ENCODE data around the gene BMPER.
A peak's percentile ranks its signal among the peaks of the same experiment; 100 is the strongest.

The BMPER gene

GRCh38 chr7:34013421-34013820 lies 108.1 kb downstream of the BMPER start:
- H3K4me3 ChIP-seq (ENCODE audit: low read length) = no peak overlapping the region
- TF ChIP-seq, protein P1, sequence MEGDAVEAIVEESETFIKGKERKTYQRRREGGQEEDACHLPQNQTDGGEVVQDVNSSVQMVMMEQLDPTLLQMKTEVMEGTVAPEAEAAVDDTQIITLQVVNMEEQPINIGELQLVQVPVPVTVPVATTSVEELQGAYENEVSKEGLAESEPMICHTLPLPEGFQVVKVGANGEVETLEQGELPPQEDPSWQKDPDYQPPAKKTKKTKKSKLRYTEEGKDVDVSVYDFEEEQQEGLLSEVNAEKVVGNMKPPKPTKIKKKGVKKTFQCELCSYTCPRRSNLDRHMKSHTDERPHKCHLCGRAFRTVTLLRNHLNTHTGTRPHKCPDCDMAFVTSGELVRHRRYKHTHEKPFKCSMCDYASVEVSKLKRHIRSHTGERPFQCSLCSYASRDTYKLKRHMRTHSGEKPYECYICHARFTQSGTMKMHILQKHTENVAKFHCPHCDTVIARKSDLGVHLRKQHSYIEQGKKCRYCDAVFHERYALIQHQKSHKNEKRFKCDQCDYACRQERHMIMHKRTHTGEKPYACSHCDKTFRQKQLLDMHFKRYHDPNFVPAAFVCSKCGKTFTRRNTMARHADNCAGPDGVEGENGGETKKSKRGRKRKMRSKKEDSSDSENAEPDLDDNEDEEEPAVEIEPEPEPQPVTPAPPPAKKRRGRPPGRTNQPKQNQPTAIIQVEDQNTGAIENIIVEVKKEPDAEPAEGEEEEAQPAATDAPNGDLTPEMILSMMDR (IDR thresholded peaks at IDR 0.05; ENCODE audit: insufficient read depth, low read depth, low read length, missing control alignments) = no peak
- DNase-seq (ENCODE audit: low read depth) = no peak

DNA sequence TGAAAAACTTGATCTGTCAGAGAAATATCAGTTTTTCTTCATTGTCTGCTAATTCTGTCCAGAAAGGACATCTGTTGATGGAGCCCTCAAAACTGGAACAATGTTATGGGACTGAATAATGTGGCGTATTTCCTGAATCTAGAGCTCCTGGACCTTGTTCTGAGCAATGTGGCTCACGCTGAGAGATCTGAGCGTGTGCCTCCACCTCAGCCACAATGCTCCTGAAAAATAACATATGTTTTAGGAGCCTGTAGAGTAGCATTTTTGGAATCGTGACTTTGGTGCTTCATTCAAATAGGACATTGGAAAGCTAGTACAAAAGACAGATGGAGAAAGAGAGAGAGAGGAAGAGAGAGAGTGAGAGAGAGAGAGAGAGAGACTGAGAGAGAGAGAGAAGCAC lies 110.3 kb downstream of the BMPER start:
- no peak overlapping the region for H3K4me3 ChIP-seq (ENCODE audit: low read length)
- no peak for DNase-seq (ENCODE audit: low read depth)
- TF ChIP-seq, protein P1 (IDR thresholded peaks at IDR 0.05; ENCODE audit: insufficient read depth, low read depth, low read length, missing control alignments) = no peak

DNA sequence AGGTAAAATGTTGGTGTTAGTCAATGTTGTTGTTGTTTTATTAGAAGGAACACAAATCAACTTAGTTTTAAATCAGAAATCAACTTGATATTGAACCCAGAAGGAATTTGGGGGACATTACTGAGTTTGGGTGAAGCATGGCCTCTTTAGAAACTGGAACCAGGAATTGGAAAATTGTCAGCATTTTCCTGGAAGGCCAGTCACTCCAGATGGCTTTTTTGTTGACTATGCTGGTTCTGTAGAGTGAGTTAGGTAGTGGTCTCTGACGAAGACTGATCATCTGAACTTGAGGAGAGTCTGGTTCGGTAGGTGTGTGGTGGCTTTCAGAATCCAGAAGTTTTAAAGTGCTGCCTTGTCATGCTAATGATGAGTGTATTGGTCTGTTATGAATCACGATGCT lies 111.5 kb downstream of the BMPER start:
- TF ChIP-seq, protein P1 (IDR thresholded peaks at IDR 0.05; ENCODE audit: insufficient read depth, low read depth, low read length, missing control alignments) = no peak
- peak; percentile 15 for DNase-seq (ENCODE audit: low read depth)
- H3K4me3 ChIP-seq (ENCODE audit: low read length) = no peak overlapping the region

- TF ChIP-seq, protein P1 (IDR thresholded peaks at IDR 0.05; ENCODE audit: insufficient read depth, low read depth, low read length, missing control alignments) = no peak
- DNase-seq (ENCODE audit: low read depth) = no peak
- H3K4me3 ChIP-seq (ENCODE audit: low read length) = no peak overlapping the region
These were observed 114.0 kb downstream of the BMPER start for GRCh38 chr7:34019301-34019790.

GRCh38 chr7:34022626-34023025 lies 117.3 kb downstream of the BMPER start:
- DNase-seq (ENCODE audit: low read depth) = no peak
- H3K4me3 ChIP-seq (ENCODE audit: low read length) = no peak overlapping the region
- TF ChIP-seq, protein P1 (IDR thresholded peaks at IDR 0.05; ENCODE audit: insufficient read depth, low read depth, low read length, missing control alignments) = no peak

GRCh38 chr7:34025600-34025999 lies 120.3 kb downstream of the BMPER start:
- TF ChIP-seq, protein P1 (IDR thresholded peaks at IDR 0.05; ENCODE audit: insufficient read depth, low read depth, low read length, missing control alignments) = no peak
- H3K4me3 ChIP-seq (ENCODE audit: low read length) = no peak overlapping the region
- no peak for DNase-seq (ENCODE audit: low read depth)

GRCh38 chr7:34026481-34027190 lies 121.3 kb downstream of the BMPER start:
- TF ChIP-seq, protein P1 (IDR thresholded peaks at IDR 0.05; ENCODE audit: insufficient read depth, low read depth, low read length, missing control alignments) = no peak
- no peak for DNase-seq (ENCODE audit: low read depth)

More at GRCh38 chr7:34026481-34027190, 121.3 kb downstream of the BMPER start:
- H3K4me3 ChIP-seq (ENCODE audit: low read length) = no peak overlapping the region
